Activated CD8-positive, alpha-beta T cell treated with anti-CD3 and anti-CD28 coated beads, Interleukin-2, amount 10 ng/mL, durations not matched to agents 7 days and 5 days (primary cell): ENCODE measurements around the gene SLC6A19. TPM values are rescaled to one million over a fixed set of nuclear protein-coding genes. Genes with fewer than 3 reads are reported as not detected.
A peak's percentile ranks its signal among the peaks of the same experiment; 100 is the strongest.

Source experiments
- ATAC-seq: fragments of 150-1000 bp; cut with Tn5 transposase; one replicate; pipeline ENCODE4 v1.10.0; 2021; ENCODE audit warnings: moderate library complexity
- CTCF ChIA-PET: fragments of 350-600 bp; sonication (Branson Sonifier 250); formaldehyde crosslinking; loops from one replicate; lab custom pipeline; 2021; ENCODE audit warnings: antibody characterized with exemption; lab: Charles Lee
- POLR2A ChIA-PET: fragments of 350-600 bp; sonication (Branson Sonifier 250); formaldehyde crosslinking; loops from one replicate; lab custom pipeline; 2021; ENCODE audit warnings: antibody characterized with exemption; lab: Charles Lee
- DNase-seq: peaks from one replicate; pipeline ENCODE4 v3.0.0-alpha.2; 2020
- H3K27ac Mint-ChIP-seq: one replicate; pipeline ENCODE4 v1.8.0; 2021; ENCODE audit warnings: mild to moderate bottlenecking, mixed read lengths
- H3K27me3 Mint-ChIP-seq: one replicate; pipeline ENCODE4 v1.8.0; 2021; ENCODE audit warnings: low read depth, mixed read lengths
- H3K36me3 Mint-ChIP-seq: one replicate; pipeline ENCODE4 v1.8.0; 2021; ENCODE audit warnings: low read depth, mixed read lengths
- H3K4me1 Mint-ChIP-seq: one replicate; pipeline ENCODE4 v1.8.0; 2021; ENCODE audit warnings: low read depth, mixed read lengths
- H3K4me3 Mint-ChIP-seq: one replicate; pipeline ENCODE4 v1.8.0; 2021; ENCODE audit warnings: mild to moderate bottlenecking, mixed read lengths
- H3K9me3 Mint-ChIP-seq: one replicate; pipeline ENCODE4 v1.8.0; 2022; ENCODE audit warnings: mixed read lengths; ENCODE audit not compliant: insufficient read depth
- total RNA-seq, 2 experiments: library from RNA; stranded (reverse); gene quantifications; one replicate each; pipeline ENCODE4 v1.2.3, GENCODE V29; 2021

The SLC6A19 gene
- total RNA-seq, 2 experiments from 2014 or later, result not detected

GRCh38 chr5:1190278-1190677 lies 11.1 kb upstream of the SLC6A19 start:
- no peak overlapping the region for H3K27ac Mint-ChIP-seq
- ATAC-seq (no peak), DNase-seq (no peak)
- ChIA-PET POLR2A (interaction anchor here (0.8 kb wide), 1 partner anchor 17 kb away, joined by 5 read pairs; no protein-coding TSS in a partner anchor), CTCF (no interaction called here)
- H3K4me1 Mint-ChIP-seq, result no peaks in the 10 kb centered on the region
- no peaks in the 10 kb centered on the region for H3K9me3 Mint-ChIP-seq
- H3K36me3 Mint-ChIP-seq, result no peaks in the 10 kb centered on the region
- H3K4me3 Mint-ChIP-seq, result no peak overlapping the region
- peaks cover 16% of the 10 kb centered on the region for H3K27me3 Mint-ChIP-seq

GRCh38 chr5:1190837-1191239 lies 10.6 kb upstream of the SLC6A19 start:
- H3K4me1 Mint-ChIP-seq, result no peaks in the 10 kb centered on the region
- H3K27me3 Mint-ChIP-seq, result peaks cover 16% of the 10 kb centered on the region
- no peaks in the 10 kb centered on the region for H3K36me3 Mint-ChIP-seq
- ChIA-PET POLR2A (interaction anchor here (0.8 kb wide), 1 partner anchor 18 kb away, joined by 5 read pairs; no protein-coding TSS in a partner anchor), CTCF (interaction anchor here (0.9 kb wide), 1 partner anchor 189 kb away, joined by 3 read pairs; no protein-coding TSS in a partner anchor)
- no peak for DNase-seq
- no peaks in the 10 kb centered on the region for H3K9me3 Mint-ChIP-seq
- H3K27ac Mint-ChIP-seq, result no peak overlapping the region
- no peak overlapping the region for H3K4me3 Mint-ChIP-seq
- no peak for ATAC-seq

GRCh38 chr5:1192971-1193590 lies 8.3 kb upstream of the SLC6A19 start:
- Mint-ChIP-seq H3K27me3 (peaks cover 25% of the 10 kb centered on the region), H3K4me1 (no peaks in the 10 kb centered on the region), H3K4me3 (no peak overlapping the region), H3K36me3 (no peaks in the 10 kb centered on the region), H3K27ac (no peak overlapping the region), H3K9me3 (no peaks in the 10 kb centered on the region)
- ChIA-PET CTCF (no interaction called here), POLR2A (no interaction called here)
- DNase-seq (no peak), ATAC-seq (no peak)

- no peak overlapping the region for H3K27ac Mint-ChIP-seq
- ATAC-seq, result no peak
- peaks cover 22% of the 10 kb centered on the region for H3K27me3 Mint-ChIP-seq
- H3K36me3 Mint-ChIP-seq, result no peaks in the 10 kb centered on the region
- CTCF ChIA-PET, result no interaction called here
- no peaks in the 10 kb centered on the region for H3K9me3 Mint-ChIP-seq
- POLR2A ChIA-PET, result no interaction called here
- no peak overlapping the region for H3K4me3 Mint-ChIP-seq
- H3K4me1 Mint-ChIP-seq, result no peaks in the 10 kb centered on the region
- DNase-seq, result no peak
Measured at GRCh38 chr5:1193591-1193985, 7.8 kb upstream of the SLC6A19 start.

DNA sequence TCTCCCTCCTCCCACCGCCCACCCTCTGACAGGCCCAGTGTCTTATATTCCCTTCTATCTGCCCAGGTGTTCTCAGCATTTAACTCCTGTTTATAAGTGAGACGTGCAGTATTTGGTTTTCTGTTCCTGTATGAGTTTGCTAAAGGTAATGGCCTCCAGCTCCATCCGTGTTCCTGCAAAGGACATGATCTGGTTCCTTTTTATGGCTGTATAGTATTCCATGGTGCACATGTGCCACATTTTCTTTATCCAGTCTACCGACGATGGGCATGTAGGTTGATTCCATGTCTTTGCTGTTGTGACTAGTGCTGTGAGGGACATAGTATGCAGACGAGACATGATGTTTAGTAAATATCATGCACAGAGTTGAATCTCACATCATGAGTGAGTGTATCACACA lies 7.0 kb upstream of the SLC6A19 start:
- ATAC-seq, result no peak
- peaks cover 22% of the 10 kb centered on the region for H3K27me3 Mint-ChIP-seq

DNA sequence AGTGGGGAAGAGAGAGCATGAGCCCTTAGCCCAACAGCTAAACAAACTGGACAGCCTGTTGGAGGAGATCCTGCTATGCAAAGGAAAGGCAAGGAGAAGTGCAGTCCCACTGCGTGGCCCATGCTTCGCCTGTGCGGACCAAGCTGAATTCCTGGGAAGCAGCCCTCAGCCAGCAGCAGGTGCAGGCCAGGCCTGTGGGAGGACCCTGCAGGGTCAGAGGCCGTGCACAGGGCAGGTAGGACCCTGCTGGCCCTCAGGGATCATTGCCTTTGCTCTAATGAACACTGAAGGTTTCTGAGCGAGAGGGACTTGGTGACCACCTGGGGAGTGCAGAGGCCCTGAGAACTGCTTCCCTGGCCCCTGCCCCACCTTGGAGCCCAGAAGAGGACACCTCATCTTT lies 6.0 kb upstream of the SLC6A19 start:
- Mint-ChIP-seq H3K27ac (no peak overlapping the region), H3K9me3 (no peaks in the 10 kb centered on the region), H3K4me3 (no peak overlapping the region), H3K36me3 (no peaks in the 10 kb centered on the region), H3K4me1 (no peaks in the 10 kb centered on the region), H3K27me3 (peaks cover 17% of the 10 kb centered on the region)
- POLR2A ChIA-PET, result no interaction called here
- ATAC-seq, result no peak
- CTCF ChIA-PET, result no interaction called here
- no peak for DNase-seq

More for the DNA sequence above, 7.0 kb upstream of the SLC6A19 start:
- ChIA-PET CTCF (no interaction called here), POLR2A (no interaction called here)
- no peak overlapping the region for H3K27ac Mint-ChIP-seq
- DNase-seq, result no peak
- H3K4me3 Mint-ChIP-seq, result no peak overlapping the region
- H3K4me1 Mint-ChIP-seq, result no peaks in the 10 kb centered on the region
- no peaks in the 10 kb centered on the region for H3K9me3 Mint-ChIP-seq
- no peaks in the 10 kb centered on the region for H3K36me3 Mint-ChIP-seq

GRCh38 chr5:1195916-1196315 lies 5.5 kb upstream of the SLC6A19 start:
- DNase-seq (no peak), ATAC-seq (no peak)
- H3K4me1 Mint-ChIP-seq, result no peaks in the 10 kb centered on the region
- H3K36me3 Mint-ChIP-seq, result no peaks in the 10 kb centered on the region
- no peaks in the 10 kb centered on the region for H3K9me3 Mint-ChIP-seq
- H3K4me3 Mint-ChIP-seq, result no peak overlapping the region
- ChIA-PET POLR2A (no interaction called here), CTCF (no interaction called here)
- no peak overlapping the region for H3K27ac Mint-ChIP-seq
- H3K27me3 Mint-ChIP-seq, result peaks cover 12% of the 10 kb centered on the region

DNA sequence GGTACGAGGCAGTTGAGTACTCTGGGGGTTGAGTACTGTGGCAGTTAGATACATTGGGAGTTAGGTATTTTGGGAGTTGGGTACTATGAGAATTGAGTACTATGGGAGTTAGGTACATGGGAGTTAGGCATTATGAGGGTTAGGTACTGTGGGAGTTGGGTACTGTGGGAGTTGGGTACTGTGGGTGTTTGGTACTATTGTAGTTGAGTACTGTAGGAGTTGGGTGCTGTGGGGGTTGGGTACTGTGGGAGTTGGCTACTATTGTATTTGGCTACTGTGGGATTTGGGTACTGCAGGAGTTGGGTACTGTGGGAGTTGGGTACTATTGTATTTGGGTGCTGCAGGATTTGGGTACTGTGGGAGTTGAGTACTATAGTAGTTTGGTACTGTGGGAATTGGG lies 4.8 kb upstream of the SLC6A19 start:
- DNase-seq (no peak), ATAC-seq (no peak)
- Mint-ChIP-seq H3K4me3 (no peak overlapping the region), H3K4me1 (no peaks in the 10 kb centered on the region), H3K36me3 (no peaks in the 10 kb centered on the region), H3K27me3 (peaks cover 11% of the 10 kb centered on the region), H3K27ac (no peak overlapping the region), H3K9me3 (no peaks in the 10 kb centered on the region)
- POLR2A ChIA-PET, result no interaction called here
- CTCF ChIA-PET, result no interaction called here

GRCh38 chr5:1197876-1198666 lies 3.3 kb upstream of the SLC6A19 start:
- ChIA-PET POLR2A (no interaction called here), CTCF (no interaction called here)
- H3K36me3 Mint-ChIP-seq, result no peaks in the 10 kb centered on the region
- H3K9me3 Mint-ChIP-seq, result no peaks in the 10 kb centered on the region
- ATAC-seq, result no peak
- DNase-seq, result no peak
- H3K27ac Mint-ChIP-seq, result no peak overlapping the region
- no peaks in the 10 kb centered on the region for H3K4me1 Mint-ChIP-seq
- H3K27me3 Mint-ChIP-seq, result peaks cover 9% of the 10 kb centered on the region
- H3K4me3 Mint-ChIP-seq, result no peak overlapping the region

- H3K4me1 Mint-ChIP-seq, result no peaks in the 10 kb centered on the region
- no peaks in the 10 kb centered on the region for H3K36me3 Mint-ChIP-seq
- DNase-seq, result no peak
- H3K27ac Mint-ChIP-seq, result no peak overlapping the region
- CTCF ChIA-PET, result no interaction called here
- H3K4me3 Mint-ChIP-seq, result no peak overlapping the region
- no peak for ATAC-seq
- POLR2A ChIA-PET, result no interaction called here
- H3K9me3 Mint-ChIP-seq, result no peaks in the 10 kb centered on the region
- H3K27me3 Mint-ChIP-seq, result peaks cover 9% of the 10 kb centered on the region
Measured at GRCh38 chr5:1199340-1199648, 2.1 kb upstream of the SLC6A19 start.

DNA sequence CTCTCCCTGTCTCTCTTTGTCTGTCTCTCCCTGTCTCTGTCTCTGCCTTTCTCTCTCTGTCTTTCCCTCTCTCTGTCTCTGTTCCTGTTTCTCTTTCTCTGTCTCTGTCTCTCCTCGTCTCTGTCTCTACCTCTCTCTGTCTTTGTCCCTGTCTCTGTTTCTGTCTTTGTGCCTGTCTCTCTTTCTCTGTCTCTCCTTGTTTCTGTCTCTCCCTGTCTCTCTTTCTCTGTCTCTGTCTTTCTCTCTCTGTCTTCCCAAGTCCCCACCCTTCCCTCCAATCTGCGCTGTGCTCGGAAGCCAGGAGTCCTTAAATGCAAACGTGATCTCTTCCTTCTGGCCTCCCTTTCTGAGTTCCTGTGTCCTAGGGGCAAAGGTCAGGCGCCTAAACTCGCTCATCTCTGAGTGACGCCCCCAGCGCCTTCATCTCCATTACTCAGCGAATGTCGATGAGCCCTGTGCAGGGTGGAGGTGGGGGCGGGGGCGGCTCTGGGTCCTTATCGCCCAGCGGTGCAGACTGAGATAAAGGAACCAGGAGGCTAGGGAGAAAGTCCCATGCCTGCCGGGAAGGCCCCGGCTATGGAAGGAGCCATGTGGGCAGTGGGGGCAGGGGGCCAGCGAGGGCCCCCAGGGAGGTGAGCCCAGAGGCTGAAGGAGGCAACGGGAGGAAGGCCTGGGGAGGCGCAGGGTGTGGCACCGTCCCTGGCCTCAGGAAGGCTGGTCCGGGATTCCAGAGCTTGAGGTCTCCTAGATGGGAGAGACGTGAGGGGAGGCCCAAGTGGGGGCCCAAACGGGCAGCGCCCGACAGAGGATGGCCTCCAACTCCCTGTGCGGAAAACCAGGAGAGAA lies 1.5 kb upstream of the SLC6A19 start:
- DNase-seq, result peak; percentile 27
- ChIA-PET CTCF (no interaction called here), POLR2A (no interaction called here)
- Mint-ChIP-seq H3K4me1 (no peaks in the 10 kb centered on the region), H3K9me3 (no peaks in the 10 kb centered on the region), H3K4me3 (no peak overlapping the region), H3K27me3 (peaks cover 9% of the 10 kb centered on the region), H3K36me3 (no peaks in the 10 kb centered on the region), H3K27ac (no peak overlapping the region)
- no peak for ATAC-seq
